Measurements from ENCODE around the gene DYNLRB1. TPM values are rescaled to one million over a fixed set of nuclear protein-coding genes. Genes with fewer than 3 reads are reported as not detected.

DYNLRB1 gene
- total RNA-seq, 2 experiments from 2014 or later: 88.5 to 93.6 TPM

- ATAC-seq: no peak
- Mint-ChIP-seq H3K27me3 (no peaks in the 10 kb centered on the region), H3K9me3 (ENCODE audit: low read depth) (no peaks in the 10 kb centered on the region), H3K27ac (no peak overlapping the region), H3K36me3 (no peaks in the 10 kb centered on the region), H3K4me1 (peaks cover 10% of the 10 kb centered on the region), H3K4me3 (no peak overlapping the region)
- CTCF ChIA-PET: interaction anchor here (1.1 to 1.7 kb wide), 2 partner anchors 10 to 259 kb away, joined by 4 to 6 read pairs; no protein-coding TSS in a partner anchor
- DNase-seq: no peak
These were observed 55.5 kb downstream of the DYNLRB1 start for GRCh38 chr20:34571753-34572152.

GRCh38 chr20:34573541-34574300 lies 57.5 kb downstream of the DYNLRB1 start:
- no peaks in the 10 kb centered on the region for H3K27me3 Mint-ChIP-seq
- no peak overlapping the region for H3K27ac Mint-ChIP-seq
- no peaks in the 10 kb centered on the region for H3K9me3 Mint-ChIP-seq (ENCODE audit: low read depth)
- H3K4me3 Mint-ChIP-seq: no peak overlapping the region
- no peaks in the 10 kb centered on the region for H3K36me3 Mint-ChIP-seq
- peak; percentile 27 for DNase-seq
- ATAC-seq: no peak
- H3K4me1 Mint-ChIP-seq: peaks cover 10% of the 10 kb centered on the region
- CTCF ChIA-PET: interaction anchor here (1.8 to 2.5 kb wide), 2 partner anchors 11 to 261 kb away, joined by 5 to 6 read pairs; no protein-coding TSS in a partner anchor

- no peaks in the 10 kb centered on the region for H3K27me3 Mint-ChIP-seq
- no peak for ATAC-seq
- H3K4me1 Mint-ChIP-seq: peaks cover 11% of the 10 kb centered on the region
- no peak overlapping the region for H3K27ac Mint-ChIP-seq
- DNase-seq: peak; percentile 9
- H3K36me3 Mint-ChIP-seq: no peaks in the 10 kb centered on the region
- no peaks in the 10 kb centered on the region for H3K9me3 Mint-ChIP-seq (ENCODE audit: low read depth)
- no peak overlapping the region for H3K4me3 Mint-ChIP-seq
- CTCF ChIA-PET: interaction anchor here (1.8 to 2.5 kb wide), 2 partner anchors 12 to 262 kb away, joined by 5 to 6 read pairs; no protein-coding TSS in a partner anchor
These were observed 58.2 kb downstream of the DYNLRB1 start for GRCh38 chr20:34574426-34574825.

DNA sequence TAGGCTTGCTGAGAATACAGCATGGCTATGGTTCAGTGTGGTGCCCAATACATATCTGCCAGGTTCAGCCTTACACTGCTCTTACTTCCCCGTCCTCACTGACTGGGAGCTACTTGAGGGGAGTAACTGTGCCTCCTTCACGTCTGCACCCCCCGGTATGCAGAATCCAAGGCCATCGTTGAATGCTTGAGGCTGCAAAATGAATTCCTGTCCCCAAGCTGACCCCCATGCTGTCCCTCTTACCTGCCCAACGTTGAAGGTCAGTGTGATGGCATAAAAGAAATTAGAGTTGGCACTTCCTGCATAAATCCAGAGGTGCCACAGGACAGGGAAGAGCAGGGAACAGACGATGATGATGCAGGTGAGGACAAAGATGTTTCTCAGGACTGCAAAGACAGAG lies 58.6 kb downstream of the DYNLRB1 start:
- no peak overlapping the region for H3K4me3 Mint-ChIP-seq
- no peak overlapping the region for H3K27ac Mint-ChIP-seq
- H3K4me1 Mint-ChIP-seq: peaks cover 15% of the 10 kb centered on the region
- no peaks in the 10 kb centered on the region for H3K27me3 Mint-ChIP-seq
- CTCF ChIA-PET: interaction anchor here (2.5 kb wide), 1 partner anchor 262 kb away, joined by 5 read pairs; no protein-coding TSS in a partner anchor
- no peak for ATAC-seq
- DNase-seq: no peak
- H3K9me3 Mint-ChIP-seq (ENCODE audit: low read depth): no peaks in the 10 kb centered on the region
- no peaks in the 10 kb centered on the region for H3K36me3 Mint-ChIP-seq

- H3K4me1 Mint-ChIP-seq: peaks cover 19% of the 10 kb centered on the region
- H3K27me3 Mint-ChIP-seq: no peaks in the 10 kb centered on the region
- no peak overlapping the region for H3K27ac Mint-ChIP-seq
- CTCF ChIA-PET: no interaction called here
- ATAC-seq (no peak), DNase-seq (peak; percentile 2)
- H3K4me3 Mint-ChIP-seq: no peak overlapping the region
- H3K9me3 Mint-ChIP-seq (ENCODE audit: low read depth): no peaks in the 10 kb centered on the region
- H3K36me3 Mint-ChIP-seq: no peaks in the 10 kb centered on the region
These were observed 59.0 kb downstream of the DYNLRB1 start for GRCh38 chr20:34575271-34575670.

DNA sequence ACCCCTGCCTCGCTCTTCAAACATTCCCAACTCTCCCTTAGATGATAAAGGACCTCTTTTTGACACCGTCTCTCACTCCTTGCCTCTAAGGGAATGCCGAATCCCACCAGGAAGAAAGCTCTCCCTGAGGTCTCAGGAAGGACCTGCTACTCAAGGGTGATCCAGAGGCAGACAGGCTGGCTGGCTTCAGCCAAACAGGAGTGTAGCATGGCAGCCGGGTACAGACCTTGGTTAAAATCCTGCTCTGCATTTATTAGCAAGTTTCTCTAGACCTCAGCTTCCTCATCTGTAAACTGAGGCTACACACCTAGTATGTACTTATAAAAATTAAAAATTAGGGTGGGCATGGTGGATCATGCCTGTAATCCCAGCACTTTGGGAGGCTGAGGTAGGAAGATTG lies 59.5 kb downstream of the DYNLRB1 start:
- Mint-ChIP-seq H3K9me3 (ENCODE audit: low read depth) (no peaks in the 10 kb centered on the region), H3K4me1 (peaks cover 23% of the 10 kb centered on the region), H3K4me3 (no peak overlapping the region), H3K27ac (no peak overlapping the region), H3K36me3 (no peaks in the 10 kb centered on the region), H3K27me3 (no peaks in the 10 kb centered on the region)
- no peak for ATAC-seq
- DNase-seq: peak; percentile 22
- CTCF ChIA-PET: no interaction called here

- H3K4me3 Mint-ChIP-seq: no peak overlapping the region
- H3K9me3 Mint-ChIP-seq (ENCODE audit: low read depth): no peaks in the 10 kb centered on the region
These were observed 60.8 kb downstream of the DYNLRB1 start for GRCh38 chr20:34577061-34577460.

DNA sequence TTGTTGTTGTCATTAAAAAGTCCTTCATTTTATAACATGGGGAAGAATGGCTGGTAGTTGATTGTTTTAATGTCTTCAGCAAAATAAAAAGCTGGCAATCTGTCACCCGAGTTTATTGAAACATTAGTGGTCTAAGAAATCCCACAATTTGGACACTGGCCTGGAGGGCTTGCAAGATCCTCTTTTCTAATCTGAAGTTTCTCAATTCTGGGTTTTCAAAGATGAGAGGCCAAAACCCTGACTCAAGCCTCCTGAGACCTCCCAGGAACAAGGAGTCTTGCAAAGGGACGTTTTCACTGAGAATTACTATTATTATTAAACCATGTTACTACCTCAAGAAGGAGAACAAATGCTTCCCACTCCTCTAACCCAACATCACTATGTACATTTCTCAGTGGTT lies 61.8 kb downstream of the DYNLRB1 start:
- DNase-seq (peak; percentile 8), ATAC-seq (no peak)
- Mint-ChIP-seq H3K27me3 (no peaks in the 10 kb centered on the region), H3K27ac (no peak overlapping the region), H3K36me3 (no peaks in the 10 kb centered on the region), H3K9me3 (ENCODE audit: low read depth) (no peaks in the 10 kb centered on the region), H3K4me3 (no peak overlapping the region), H3K4me1 (peaks cover 28% of the 10 kb centered on the region)
- CTCF ChIA-PET: no interaction called here

More at GRCh38 chr20:34577061-34577460, 60.8 kb downstream of the DYNLRB1 start:
- peaks cover 25% of the 10 kb centered on the region for H3K4me1 Mint-ChIP-seq
- no peaks in the 10 kb centered on the region for H3K36me3 Mint-ChIP-seq
- no peaks in the 10 kb centered on the region for H3K27me3 Mint-ChIP-seq
- CTCF ChIA-PET: no interaction called here
- DNase-seq (peak; percentile 4), ATAC-seq (no peak)
- no peak overlapping the region for H3K27ac Mint-ChIP-seq

DNA sequence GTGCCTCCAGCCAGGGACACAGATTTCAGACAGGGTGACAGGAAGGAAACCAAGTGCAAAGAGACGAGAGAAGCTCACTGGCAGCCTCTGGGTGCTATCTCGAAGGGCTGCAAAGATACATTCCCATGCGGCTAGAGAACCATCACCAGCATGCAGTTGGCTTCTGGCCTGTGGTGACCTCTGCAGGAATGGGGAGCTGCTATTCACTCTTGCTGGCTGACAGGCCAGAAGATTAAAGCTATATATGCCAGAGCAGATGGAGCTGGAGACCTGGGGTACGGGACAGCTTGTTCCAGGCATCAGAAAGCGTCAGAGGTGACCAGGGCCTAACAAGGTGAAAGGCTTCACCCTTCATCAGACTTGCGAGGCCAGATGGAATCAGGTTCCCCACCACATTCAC lies 62.3 kb downstream of the DYNLRB1 start:
- CTCF ChIA-PET: no interaction called here
- ATAC-seq: no peak
- peaks cover 28% of the 10 kb centered on the region for H3K4me1 Mint-ChIP-seq
- H3K27me3 Mint-ChIP-seq: no peaks in the 10 kb centered on the region
- peak; percentile 25 for DNase-seq
- H3K9me3 Mint-ChIP-seq (ENCODE audit: low read depth): no peaks in the 10 kb centered on the region
- no peak overlapping the region for H3K27ac Mint-ChIP-seq
- H3K4me3 Mint-ChIP-seq: no peak overlapping the region
- H3K36me3 Mint-ChIP-seq: no peaks in the 10 kb centered on the region

DNA sequence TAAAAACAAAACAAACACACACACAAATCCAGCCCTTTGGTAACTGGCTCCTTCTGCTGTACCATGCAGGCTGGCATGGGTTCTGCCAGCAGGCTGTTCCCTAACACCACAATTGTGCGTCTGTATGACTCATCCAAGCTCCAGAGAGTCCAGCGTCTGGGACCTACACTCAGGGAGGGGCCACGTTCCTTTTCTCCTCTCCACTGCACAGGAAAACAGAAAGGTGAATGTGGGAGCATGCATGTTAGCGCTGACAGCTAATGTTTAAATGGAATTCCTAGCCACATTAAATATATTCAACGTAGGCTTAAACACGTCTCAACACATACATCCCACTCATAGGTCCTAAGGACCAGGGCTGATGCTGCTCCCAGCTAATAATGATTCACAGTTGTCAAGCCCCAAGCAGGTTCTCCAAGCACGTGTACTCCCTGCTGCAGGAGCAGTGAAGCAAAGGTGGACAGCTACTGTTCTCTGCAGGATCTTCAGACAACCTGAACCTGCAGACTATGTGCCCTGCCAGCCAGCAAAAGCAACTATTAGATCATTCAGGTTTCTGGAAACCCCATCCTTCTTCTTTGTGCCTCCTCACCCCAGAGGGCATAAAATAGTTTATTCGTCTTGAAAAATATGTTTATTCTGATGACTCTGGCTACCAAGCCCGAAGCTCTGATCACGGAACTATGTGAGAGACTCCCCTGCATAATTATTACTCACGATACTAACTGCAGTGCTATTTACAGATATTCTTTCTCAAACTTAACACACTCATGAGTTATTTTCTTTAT lies 63.2 kb downstream of the DYNLRB1 start:
- no peak for ATAC-seq
- CTCF ChIA-PET: interaction anchor here (0.9 to 1.1 kb wide), 4 partner anchors 8 to 267 kb away, joined by 3 to 4 read pairs (median 3); no protein-coding TSS in a partner anchor
- Mint-ChIP-seq H3K4me3 (no peak overlapping the region), H3K9me3 (ENCODE audit: low read depth) (no peaks in the 10 kb centered on the region), H3K36me3 (no peaks in the 10 kb centered on the region), H3K27me3 (no peaks in the 10 kb centered on the region), H3K4me1 (peaks cover 28% of the 10 kb centered on the region), H3K27ac (peak overlapping the region; percentile 84)
- DNase-seq: peak; percentile 19

GRCh38 chr20:34579979-34580940 lies 64.0 kb downstream of the DYNLRB1 start:
- no peak overlapping the region for H3K4me3 Mint-ChIP-seq
- DNase-seq (peak; percentile 58), ATAC-seq (peak; percentile 70)
- peak overlapping the region; percentile 84 for H3K27ac Mint-ChIP-seq
- H3K4me1 Mint-ChIP-seq: peaks cover 28% of the 10 kb centered on the region
- H3K9me3 Mint-ChIP-seq (ENCODE audit: low read depth): no peaks in the 10 kb centered on the region
- CTCF ChIA-PET: interaction anchor here (0.9 to 1.1 kb wide), 4 partner anchors 9 to 268 kb away, joined by 3 to 4 read pairs (median 3); no protein-coding TSS in a partner anchor
- no peaks in the 10 kb centered on the region for H3K27me3 Mint-ChIP-seq
- peaks cover under 1% of the 10 kb centered on the region for H3K36me3 Mint-ChIP-seq

GRCh38 chr20:34581341-34582184 lies 65.3 kb downstream of the DYNLRB1 start:
- H3K36me3 Mint-ChIP-seq: peaks cover 3% of the 10 kb centered on the region
- peak overlapping the region; percentile 50 for H3K27ac Mint-ChIP-seq
- no peaks in the 10 kb centered on the region for H3K27me3 Mint-ChIP-seq
- DNase-seq: no peak
- CTCF ChIA-PET: no interaction called here
- ATAC-seq: peak; percentile 44
- peaks cover 28% of the 10 kb centered on the region for H3K4me1 Mint-ChIP-seq
- no peaks in the 10 kb centered on the region for H3K9me3 Mint-ChIP-seq (ENCODE audit: low read depth)
- no peak overlapping the region for H3K4me3 Mint-ChIP-seq

Measured in activated CD8-positive, alpha-beta memory T cell treated with anti-CD3 and anti-CD28 coated beads, Interleukin-2, amount 10 ng/mL, durations not matched to agents 7 days and 5 days (primary cell).